Embryonic facial prominence (tissue), 1 donor: ENCODE results near the gene SYNGR4.
"Not testable (repeated sequence)": the region's sequence is repeated elsewhere in the genome, so short reads cannot be mapped to it uniquely, and the experiment has no call there.

Source experiments
- DNase-seq: peaks from one replicate; pipeline ENCODE4 v3.0.0-alpha.2; 2016; ENCODE audit errors: extremely low spot score

SYNGR4 gene

GRCh38 chr19:48371367-48371766, 7.2 kb downstream of the SYNGR4 start:
- no peak for DNase-seq

GRCh38 chr19:48371771-48372170, 7.6 kb downstream of the SYNGR4 start:
- DNase-seq, result not testable (repeated sequence)

GRCh38 chr19:48372904-48373303, 8.7 kb downstream of the SYNGR4 start:
- no peak for DNase-seq

GRCh38 chr19:48373567-48373966, 9.4 kb downstream of the SYNGR4 start:
- no peak for DNase-seq

- DNase-seq, result no peak
These were observed 14.0 kb downstream of the SYNGR4 start for GRCh38 chr19:48378194-48378570.

GRCh38 chr19:48379058-48379457, 14.9 kb downstream of the SYNGR4 start:
- no peak for DNase-seq

- DNase-seq, result no peak
These were observed 17.2 kb downstream of the SYNGR4 start for GRCh38 chr19:48381178-48381950.

- no peak for DNase-seq
These were observed 18.1 kb downstream of the SYNGR4 start for GRCh38 chr19:48382286-48382685.

GRCh38 chr19:48385461-48386087, 21.4 kb downstream of the SYNGR4 start:
- no peak for DNase-seq

GRCh38 chr19:48386981-48387380, 22.8 kb downstream of the SYNGR4 start:
- DNase-seq, result no peak

GRCh38 chr19:48390188-48391099, 26.3 kb downstream of the SYNGR4 start:
- no peak for DNase-seq

- peak; percentile 80 for DNase-seq
These were observed 27.2 kb downstream of the SYNGR4 start, which contains the start of gene KDELR1 for GRCh38 chr19:48391100-48392005. TSS of gene KDELR1 (minus strand) at chr19:48391551. CDS start at chr19:48391358, 193 bp downstream.

- not testable (repeated sequence) for DNase-seq
These were observed 27.8 kb downstream of the SYNGR4 start for GRCh38 chr19:48392006-48392344.

GRCh38 chr19:48392860-48393558, 28.8 kb downstream of the SYNGR4 start:
- DNase-seq, result no peak

GRCh38 chr19:48393559-48394330, 29.6 kb downstream of the SYNGR4 start, which contains the start of gene GRIN2D:
TSS of gene GRIN2D (plus strand) at chr19:48393668. CDS start at chr19:48398393, 4,725 bp downstream.
- no peak for DNase-seq

- DNase-seq, result no peak
These were observed 30.4 kb downstream of the SYNGR4 start for GRCh38 chr19:48394331-48395169.

- no peak for DNase-seq
These were observed 30.9 kb downstream of the SYNGR4 start for GRCh38 chr19:48395170-48395455.

GRCh38 chr19:48395499-48395898, 31.3 kb downstream of the SYNGR4 start:
- no peak for DNase-seq
